ENCODE data around the gene TSPEAR.

Gene TSPEAR

DNA sequence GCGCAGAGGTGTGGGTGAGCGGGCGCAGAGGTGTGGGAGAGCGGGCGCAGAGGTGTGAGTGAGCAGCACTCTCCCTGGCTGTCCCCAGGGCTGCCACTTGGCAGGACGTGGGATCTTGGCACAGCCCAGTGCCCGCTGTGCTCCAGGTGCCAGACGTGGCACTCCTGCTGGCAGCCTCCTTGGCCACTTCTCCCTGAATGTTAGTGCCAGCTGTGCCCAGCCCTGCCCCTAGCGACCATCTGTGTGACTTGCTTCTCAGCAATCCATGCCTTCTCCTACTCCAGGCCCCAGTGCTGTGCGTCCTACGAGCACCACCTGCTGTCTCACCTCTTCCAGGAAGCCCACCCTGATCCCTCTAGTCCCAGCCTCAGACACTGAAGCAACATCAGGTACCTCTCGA is 201.8 kb downstream of the TSPEAR start:
- Histone ChIP-seq H3K4me3 (no peak overlapping the region), H3K27ac (no peak overlapping the region)
- DNase-seq (ENCODE audit: low spot score): no peak
- TF ChIP-seq, protein P1, sequence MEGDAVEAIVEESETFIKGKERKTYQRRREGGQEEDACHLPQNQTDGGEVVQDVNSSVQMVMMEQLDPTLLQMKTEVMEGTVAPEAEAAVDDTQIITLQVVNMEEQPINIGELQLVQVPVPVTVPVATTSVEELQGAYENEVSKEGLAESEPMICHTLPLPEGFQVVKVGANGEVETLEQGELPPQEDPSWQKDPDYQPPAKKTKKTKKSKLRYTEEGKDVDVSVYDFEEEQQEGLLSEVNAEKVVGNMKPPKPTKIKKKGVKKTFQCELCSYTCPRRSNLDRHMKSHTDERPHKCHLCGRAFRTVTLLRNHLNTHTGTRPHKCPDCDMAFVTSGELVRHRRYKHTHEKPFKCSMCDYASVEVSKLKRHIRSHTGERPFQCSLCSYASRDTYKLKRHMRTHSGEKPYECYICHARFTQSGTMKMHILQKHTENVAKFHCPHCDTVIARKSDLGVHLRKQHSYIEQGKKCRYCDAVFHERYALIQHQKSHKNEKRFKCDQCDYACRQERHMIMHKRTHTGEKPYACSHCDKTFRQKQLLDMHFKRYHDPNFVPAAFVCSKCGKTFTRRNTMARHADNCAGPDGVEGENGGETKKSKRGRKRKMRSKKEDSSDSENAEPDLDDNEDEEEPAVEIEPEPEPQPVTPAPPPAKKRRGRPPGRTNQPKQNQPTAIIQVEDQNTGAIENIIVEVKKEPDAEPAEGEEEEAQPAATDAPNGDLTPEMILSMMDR (IDR thresholded peaks at IDR 0.05): no peak

DNA sequence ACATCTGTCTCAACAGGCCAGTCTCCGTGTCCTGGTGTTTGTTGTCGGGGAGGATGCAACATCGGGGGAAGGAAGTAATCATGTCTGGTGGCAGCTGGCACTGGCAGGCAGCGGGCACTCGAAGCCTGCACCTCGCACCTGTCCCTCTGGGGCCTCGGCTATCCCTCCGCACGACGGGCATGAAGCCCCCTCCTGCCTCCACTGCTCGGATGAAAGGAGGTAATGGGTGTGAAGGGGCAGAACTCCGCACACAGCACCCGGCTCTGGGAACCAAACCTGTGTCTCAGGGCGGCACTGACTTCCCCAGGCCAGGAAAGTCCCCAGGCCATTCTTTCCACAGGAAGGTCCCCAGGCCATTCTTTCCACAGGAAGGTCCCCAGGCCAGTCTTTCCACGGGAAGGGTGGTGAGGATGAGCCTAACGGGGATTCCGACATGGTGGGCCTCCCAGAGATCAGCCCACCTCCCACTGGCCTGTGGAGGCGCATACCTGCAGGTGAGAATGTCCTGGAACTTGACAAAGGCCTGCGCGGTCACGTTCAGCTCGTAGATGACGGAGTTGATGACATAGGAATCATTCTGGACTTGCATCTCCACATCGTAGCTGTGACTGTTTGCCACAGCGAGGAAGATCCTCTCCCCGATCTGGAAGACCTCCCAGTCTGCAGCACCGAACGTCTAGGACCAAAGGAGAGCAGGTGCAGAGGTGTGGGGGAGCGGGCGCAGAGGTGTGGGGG is 202.5 kb downstream of the TSPEAR start:
- DNase-seq (ENCODE audit: low spot score): no peak
- TF ChIP-seq, protein P1 (IDR thresholded peaks at IDR 0.05): no peak
- no peak overlapping the region for H3K27ac ChIP-seq
- H3K4me3 ChIP-seq: no peak overlapping the region

DNA sequence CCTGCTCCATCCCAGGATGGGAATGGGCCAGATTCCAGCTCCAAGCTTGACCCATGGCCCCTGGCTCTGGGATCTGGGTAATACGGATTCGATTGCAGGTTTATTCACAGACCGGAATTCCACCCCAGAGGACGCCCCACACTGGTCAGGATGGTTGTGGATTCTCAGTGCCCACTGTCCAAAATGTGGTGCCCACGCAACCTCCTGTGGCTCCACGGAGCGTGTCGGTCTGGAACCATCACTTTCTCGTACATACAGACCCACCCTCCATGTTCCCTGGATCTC is 203.0 kb downstream of the TSPEAR start:
- no peak for DNase-seq (ENCODE audit: low spot score)
- Histone ChIP-seq H3K4me3 (no peak overlapping the region), H3K27ac (no peak overlapping the region)
- TF ChIP-seq, protein P1 (IDR thresholded peaks at IDR 0.05): no peak

DNA sequence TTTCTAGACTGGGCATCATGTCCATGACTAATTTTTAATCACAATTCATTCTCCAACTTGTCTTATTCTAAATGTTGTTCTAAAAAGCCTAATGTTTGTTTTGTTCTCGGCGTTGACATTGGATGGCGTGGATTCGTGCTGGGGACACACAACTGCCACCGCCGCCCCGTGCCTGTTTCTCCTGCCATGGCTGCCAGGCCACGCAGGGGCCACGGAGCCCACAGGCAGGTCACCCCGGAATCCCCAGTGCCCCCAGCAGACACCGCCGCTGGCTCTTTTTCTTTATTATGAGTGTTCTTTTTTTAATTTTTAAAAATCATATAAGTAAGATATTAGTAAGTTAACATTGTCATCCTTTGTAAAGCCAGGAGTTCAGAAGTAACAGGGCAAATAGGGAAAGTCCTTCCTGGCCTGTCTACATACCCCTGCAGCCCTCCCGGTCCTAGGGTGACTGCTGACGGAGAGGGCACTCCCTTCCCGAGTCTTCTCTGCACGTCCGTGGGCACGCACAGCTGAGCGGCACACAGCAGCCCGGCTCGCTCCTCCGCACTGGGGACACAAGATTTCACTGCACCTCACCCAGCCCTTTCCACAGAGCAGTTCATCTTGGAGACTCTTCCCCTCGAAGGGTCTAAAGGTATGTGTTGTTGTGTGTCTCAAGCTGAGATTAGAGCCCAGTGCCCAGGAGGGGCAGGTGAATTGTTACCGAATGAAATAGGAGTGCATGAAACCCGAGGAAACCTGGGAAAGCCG is 203.5 kb downstream of the TSPEAR start:
- no peak for DNase-seq (ENCODE audit: low spot score)
- Histone ChIP-seq H3K4me3 (no peak overlapping the region), H3K27ac (no peak overlapping the region)
- TF ChIP-seq, protein P1 (IDR thresholded peaks at IDR 0.05): no peak

DNA sequence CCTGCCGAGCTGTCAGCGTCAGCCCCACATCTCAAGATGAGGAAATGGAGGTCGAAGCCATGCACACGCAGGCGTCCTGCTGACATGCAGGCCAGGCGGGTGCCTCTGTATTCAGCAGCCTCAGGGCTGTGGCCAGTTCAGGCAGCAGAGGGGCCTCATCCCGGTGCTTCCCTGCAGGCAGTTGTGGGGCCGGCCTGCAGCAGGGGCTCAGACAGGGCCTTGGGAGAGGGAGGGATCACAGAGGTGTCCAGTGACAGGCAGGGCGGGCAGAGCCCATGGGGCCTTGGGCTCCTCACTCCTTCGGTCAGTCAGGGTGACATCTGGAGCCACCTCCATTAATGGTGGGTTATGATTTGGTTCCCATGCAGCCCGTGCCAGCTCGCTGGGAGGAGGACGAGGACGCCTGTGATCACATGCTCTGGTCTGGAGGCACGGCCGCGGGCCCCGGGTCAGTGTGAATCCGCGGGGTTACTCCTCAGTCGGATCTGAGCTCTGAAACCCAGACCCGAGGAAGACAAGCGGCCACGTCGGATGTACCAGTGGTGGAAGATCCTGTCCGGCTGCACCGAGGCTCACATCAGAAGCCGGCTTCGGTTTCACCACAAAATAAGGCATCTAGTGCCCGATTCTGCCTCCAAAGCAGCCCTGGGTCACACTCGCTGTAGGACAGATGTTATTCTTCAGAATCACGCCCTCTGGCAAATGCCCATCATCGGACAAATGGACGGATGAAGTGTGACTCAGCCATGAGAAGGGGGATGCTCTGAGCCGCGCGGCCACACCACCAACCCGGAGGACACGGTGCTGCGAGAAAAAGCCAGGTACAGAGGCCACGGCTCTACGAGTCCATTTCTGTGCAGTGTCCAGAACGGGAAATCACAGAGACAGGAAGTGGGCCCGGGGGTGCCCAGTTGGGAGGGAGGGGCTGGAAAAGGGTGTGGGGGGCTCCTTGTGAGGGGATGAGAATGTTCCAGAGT is 204.8 kb downstream of the TSPEAR start:
- Histone ChIP-seq H3K4me3 (no peak overlapping the region), H3K27ac (no peak overlapping the region)
- TF ChIP-seq, protein P1 (IDR thresholded peaks at IDR 0.05): no peak
- no peak for DNase-seq (ENCODE audit: low spot score)

- no peak overlapping the region for H3K27ac ChIP-seq
- no peak for DNase-seq (ENCODE audit: low spot score)
- no peak overlapping the region for H3K4me3 ChIP-seq
- TF ChIP-seq, protein P1 (IDR thresholded peaks at IDR 0.05): no peak
Observed at GRCh38 chr21:44505673-44506278, 205.6 kb downstream of the TSPEAR start.
